ENCODE measurements around the gene GSS.

DNA sequence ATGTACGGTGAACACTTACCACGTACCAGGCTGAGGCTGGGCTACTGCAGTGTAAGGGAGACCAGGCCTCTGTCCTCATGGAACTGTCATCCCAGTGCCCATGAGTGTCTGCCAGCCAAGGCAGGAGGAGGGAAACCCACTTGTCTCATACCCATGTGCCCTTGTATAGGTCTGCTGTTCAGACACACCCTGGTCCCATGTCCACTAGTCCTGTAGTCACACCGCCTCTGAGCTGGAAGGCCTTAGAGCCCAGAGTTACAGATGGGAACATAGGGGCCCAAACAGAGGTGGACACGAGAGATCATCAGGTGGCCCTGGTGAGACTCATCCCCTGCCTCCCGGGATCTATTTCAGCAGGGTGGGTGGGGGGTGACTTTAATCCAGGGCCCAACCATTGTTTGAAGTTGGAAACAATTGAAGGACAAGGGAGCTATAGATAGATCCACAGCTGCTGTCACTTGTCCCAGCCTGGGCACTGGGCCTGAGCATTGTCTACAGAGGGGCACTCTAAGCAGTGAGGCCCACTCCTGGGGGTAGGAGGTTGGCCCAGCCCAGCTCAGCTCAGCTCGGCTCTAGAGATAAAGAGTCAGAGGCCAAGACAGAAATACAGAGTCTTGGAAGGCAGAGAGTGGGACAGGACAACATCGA, 14.7 kb upstream of the GSS start:
- TF ChIP-seq, protein P1, sequence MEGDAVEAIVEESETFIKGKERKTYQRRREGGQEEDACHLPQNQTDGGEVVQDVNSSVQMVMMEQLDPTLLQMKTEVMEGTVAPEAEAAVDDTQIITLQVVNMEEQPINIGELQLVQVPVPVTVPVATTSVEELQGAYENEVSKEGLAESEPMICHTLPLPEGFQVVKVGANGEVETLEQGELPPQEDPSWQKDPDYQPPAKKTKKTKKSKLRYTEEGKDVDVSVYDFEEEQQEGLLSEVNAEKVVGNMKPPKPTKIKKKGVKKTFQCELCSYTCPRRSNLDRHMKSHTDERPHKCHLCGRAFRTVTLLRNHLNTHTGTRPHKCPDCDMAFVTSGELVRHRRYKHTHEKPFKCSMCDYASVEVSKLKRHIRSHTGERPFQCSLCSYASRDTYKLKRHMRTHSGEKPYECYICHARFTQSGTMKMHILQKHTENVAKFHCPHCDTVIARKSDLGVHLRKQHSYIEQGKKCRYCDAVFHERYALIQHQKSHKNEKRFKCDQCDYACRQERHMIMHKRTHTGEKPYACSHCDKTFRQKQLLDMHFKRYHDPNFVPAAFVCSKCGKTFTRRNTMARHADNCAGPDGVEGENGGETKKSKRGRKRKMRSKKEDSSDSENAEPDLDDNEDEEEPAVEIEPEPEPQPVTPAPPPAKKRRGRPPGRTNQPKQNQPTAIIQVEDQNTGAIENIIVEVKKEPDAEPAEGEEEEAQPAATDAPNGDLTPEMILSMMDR (IDR thresholded peaks at IDR 0.05) = no peak
- TF ChIP-seq POLR2A (IDR thresholded peaks at IDR 0.05) = no peak
